Central memory CD4-positive, alpha-beta T cell (primary cell): ENCODE results near the gene LETMD1.
"Not testable (repeated sequence)": the region's sequence is repeated elsewhere in the genome, so short reads cannot be mapped to it uniquely, and the experiment has no call there.

Source experiments
- DNase-seq: peaks from one replicate; pipeline ENCODE4 v3.0.0; 2022

Gene LETMD1

GRCh38 chr12:51078346-51078745 lies 30.2 kb downstream of the LETMD1 start:
- DNase-seq, result not testable (repeated sequence)

DNA sequence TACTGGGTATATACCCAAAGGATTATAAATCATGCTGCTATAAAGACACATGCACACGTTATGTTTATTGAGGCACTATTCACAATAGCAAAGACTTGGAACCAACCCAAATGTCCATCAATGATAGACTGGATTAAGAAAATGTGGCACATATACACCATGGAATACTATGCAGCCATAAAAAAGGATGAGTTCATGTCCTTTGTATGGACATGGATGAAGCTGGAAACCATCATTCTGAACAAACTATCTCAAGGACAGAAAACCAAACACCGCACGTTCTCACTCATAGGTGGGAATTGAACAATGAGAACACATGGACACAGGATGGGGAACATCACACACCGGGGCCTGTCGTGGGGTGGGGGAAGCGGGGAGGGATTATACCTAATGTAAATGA lies 30.7 kb downstream of the LETMD1 start:
- DNase-seq, result not testable (repeated sequence)

- DNase-seq, result no peak
Measured at GRCh38 chr12:51080136-51080535, 32.0 kb downstream of the LETMD1 start.

GRCh38 chr12:51081421-51081820 lies 33.3 kb downstream of the LETMD1 start:
- DNase-seq, result no peak

GRCh38 chr12:51082561-51083125 lies 34.5 kb downstream of the LETMD1 start:
- DNase-seq, result peak; percentile 20

DNA sequence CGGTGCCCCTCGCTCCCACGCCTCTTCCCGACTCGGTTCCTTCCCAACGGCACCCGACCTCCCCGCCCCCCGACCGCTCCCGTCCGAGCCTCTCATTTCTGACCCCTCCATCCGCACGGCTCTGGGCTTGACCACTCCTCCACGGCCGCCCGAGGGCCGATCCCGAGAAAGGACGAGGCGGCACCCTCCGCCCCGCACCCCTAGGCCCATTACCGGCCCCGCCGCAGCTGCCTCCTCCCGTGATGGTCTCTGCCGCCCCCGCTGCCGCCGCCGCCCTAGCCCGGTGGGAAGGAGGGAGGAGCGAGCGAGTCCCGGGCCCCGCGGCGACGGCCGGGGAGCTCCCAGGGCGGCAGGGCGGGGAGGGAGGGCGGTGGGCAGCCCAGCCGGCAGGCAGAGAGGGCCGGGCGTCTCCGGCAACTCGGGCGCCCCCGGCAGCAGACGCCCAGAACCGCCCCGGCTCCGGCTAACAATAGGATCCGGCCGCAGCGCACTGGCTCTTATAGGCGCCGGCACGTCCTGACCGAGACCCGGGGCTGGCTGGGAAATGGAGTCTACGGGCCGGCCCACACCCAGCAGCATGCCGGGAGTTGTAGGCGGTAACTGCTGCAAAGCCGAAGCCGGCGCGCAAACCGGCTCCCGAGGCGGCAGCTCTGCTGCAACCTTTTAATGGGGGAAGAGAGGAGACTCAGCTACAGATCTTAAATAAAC lies 35.2 kb downstream of the LETMD1 start, which contains the start of gene CSRNP2:
Gene CSRNP2 (minus strand): TSS at position 471 of the 708 bp plus-strand sequence. CDS start 7,035 bp downstream, outside the sequence.
- peak; percentile 95 for DNase-seq

DNA sequence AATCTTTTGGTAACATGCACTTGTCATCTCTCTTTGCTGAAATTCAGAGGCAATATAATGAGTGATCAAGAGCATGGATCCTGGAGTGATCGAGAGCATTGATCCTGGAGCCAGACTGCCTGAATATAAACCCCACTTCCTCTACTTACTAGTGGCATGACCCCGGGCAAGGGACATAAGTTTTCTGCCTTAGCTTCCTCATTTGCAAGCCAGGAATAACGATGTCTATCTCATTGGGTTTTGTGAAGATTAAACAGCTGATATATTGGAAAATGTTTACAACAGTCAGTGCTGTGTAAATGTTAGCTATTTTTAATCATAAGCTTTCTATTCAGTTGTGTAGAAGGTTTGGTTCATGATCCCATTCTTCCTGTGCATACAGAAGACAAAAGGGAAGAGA lies 37.6 kb downstream of the LETMD1 start:
- no peak for DNase-seq

- DNase-seq, result no peak
Measured at GRCh38 chr12:51086933-51087332, 38.8 kb downstream of the LETMD1 start.

DNA sequence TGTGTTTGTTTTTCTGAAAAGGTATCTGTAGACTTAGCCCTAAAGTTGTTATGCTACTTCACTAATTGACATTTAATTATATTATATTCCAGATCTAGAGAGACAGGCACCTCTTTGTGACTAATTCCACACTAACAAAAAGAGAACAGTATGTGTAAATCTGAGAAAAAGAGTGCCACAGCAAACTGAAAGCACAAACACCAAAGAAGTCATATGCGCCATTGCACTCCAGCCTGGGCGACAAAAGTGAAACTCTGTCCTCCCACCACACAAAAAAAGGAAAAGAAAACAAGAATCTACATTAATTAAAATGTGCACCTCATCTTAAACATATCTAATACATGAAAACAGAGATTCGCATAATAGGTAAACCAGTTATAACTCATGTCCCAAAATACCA lies 39.7 kb downstream of the LETMD1 start:
- DNase-seq, result no peak

DNA sequence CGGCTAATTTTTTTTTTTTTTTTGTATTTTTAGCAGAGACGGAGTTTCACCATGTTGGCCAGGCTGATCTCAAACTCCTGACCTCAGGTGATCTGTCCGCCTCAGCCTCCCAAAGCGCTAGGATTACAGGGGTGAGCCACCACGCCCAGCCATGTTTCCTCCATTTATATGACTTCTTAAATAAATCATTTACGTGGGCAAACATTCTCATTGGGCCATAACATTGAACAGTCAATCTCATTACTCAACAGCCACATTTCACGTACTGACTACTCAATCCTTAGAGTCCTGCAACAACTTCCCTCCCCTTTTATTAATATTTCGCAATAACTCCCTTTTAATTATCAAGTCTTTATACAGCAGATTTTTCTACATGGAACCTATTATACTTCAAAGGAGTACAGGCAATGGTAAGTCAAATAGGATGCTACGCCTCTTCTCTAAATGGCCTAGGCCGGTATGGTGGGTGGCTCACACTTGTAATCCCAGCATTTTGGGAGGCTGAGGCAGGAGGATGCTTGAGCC lies 42.6 kb downstream of the LETMD1 start:
- no peak for DNase-seq

DNA sequence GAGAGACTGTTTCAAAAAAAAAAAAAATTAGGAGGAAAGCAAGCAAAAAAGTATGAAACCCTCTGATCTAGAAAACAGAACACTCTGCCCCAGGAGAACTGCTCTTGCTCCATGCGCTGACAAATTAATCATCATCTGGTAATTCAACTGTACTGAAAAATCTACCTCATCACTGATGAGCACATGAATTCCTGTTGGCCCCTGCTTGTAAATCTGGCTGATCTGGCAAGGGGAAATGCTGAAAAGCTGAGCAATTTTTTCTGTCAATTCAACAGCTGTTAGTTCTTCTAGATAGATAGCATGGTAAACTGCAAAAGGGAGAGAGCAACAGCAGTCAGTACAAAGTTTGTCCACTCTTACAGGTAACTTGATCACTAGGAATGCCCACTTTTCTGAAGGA lies 50.5 kb downstream of the LETMD1 start:
- no peak for DNase-seq

- no peak for DNase-seq
Measured at GRCh38 chr12:51103977-51104376, 55.9 kb downstream of the LETMD1 start.

GRCh38 chr12:51108136-51108535 lies 60.0 kb downstream of the LETMD1 start:
- no peak for DNase-seq
